GM12865 (cell line): ENCODE results near the gene FKBP5.

Experiments used
- DNase-seq: peaks from one replicate; pipeline ENCODE4 v3.0.0; 2010; ENCODE audit warnings: low read depth
- H3K4me3 ChIP-seq: 2 replicates; pipeline ENCODE4 v1.5.1; 2011; ENCODE audit warnings: mild to moderate bottlenecking, low read depth, low read length, control low read depth
- CTCF ChIP-seq: IDR thresholded peaks from 2 replicates; pipeline ENCODE4 v1.5.1; 2011; ENCODE audit warnings: low read length, control low read depth, low read depth, inconsistent platforms; ENCODE audit not compliant: insufficient read depth; ENCODE audit errors: missing control alignments

FKBP5 gene

DNA sequence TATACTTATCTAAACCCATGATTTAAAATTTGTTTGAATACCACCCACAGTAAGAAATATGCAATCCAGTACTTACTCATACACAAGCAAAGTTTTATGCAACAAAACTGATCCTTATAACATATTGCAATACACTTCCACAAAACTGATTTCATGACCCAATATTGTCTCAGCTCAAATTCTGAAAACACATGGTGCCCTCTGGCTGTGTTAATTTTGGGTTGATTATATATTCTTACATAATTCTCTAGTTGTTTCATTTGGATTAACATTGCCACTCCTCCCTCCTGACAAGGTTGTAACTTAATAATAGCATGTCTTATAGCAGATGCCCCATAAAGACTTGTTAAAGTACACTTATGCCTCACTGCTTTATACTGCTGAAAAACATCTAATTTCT is 103.1 kb downstream of the FKBP5 start:
- no peak for TF ChIP-seq CTCF
- no peak overlapping the region for H3K4me3 ChIP-seq
- DNase-seq = no peak

GRCh38 chr6:35583893-35584688 is 104.6 kb downstream of the FKBP5 start:
- no peak overlapping the region for H3K4me3 ChIP-seq
- peak; percentile 74 for TF ChIP-seq CTCF
- DNase-seq = peak; percentile 85

DNA sequence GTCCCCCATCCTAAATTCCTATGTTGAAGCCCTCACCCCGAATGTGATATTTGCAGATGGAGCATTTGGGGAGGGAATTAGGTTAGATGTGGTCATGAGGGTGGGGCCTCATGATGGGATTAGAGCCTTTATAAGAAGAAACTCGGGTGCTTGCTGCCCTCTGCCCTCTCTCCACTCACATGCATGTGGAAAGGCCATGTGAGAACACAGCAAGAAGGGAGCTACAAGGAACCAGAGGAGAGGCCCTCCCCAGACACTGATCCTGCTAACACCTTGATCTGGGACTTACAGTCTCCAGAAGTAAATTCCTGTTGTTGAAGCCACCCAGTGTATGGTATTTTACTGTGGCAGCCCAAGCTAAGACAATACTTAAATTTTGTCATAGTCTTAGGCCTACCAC is 106.4 kb downstream of the FKBP5 start:
- no peak for DNase-seq
- no peak for TF ChIP-seq CTCF
- H3K4me3 ChIP-seq = no peak overlapping the region

GRCh38 chr6:35581633-35582032 is 107.1 kb downstream of the FKBP5 start:
- no peak for TF ChIP-seq CTCF
- no peak for DNase-seq
- H3K4me3 ChIP-seq = no peak overlapping the region

GRCh38 chr6:35580836-35581235 is 107.9 kb downstream of the FKBP5 start:
- no peak for TF ChIP-seq CTCF
- H3K4me3 ChIP-seq = no peak overlapping the region

GRCh38 chr6:35576682-35577081 is 112.0 kb downstream of the FKBP5 start:
- DNase-seq = no peak
- no peak for TF ChIP-seq CTCF
- no peak overlapping the region for H3K4me3 ChIP-seq

More at GRCh38 chr6:35580836-35581235, 107.9 kb downstream of the FKBP5 start:
- no peak for DNase-seq
